Panc1 (cell line): ENCODE measurements around the gene SARS1. TPM values are rescaled to one million over a fixed set of nuclear protein-coding genes. Genes with fewer than 3 reads are reported as not detected.

Source experiments
- ATAC-seq: fragments of 200-7000 bp; cut with Tn5 transposase; 2 replicates; pipeline ENCODE4 v1.9.1; 2020; ENCODE audit warnings: mild to moderate bottlenecking, moderate library complexity
- BruUV-seq: library from RNA; stranded (reverse); fragments of 400-500 nt; replicated peaks from 2 replicates; lab custom pipeline; 2021; lab: Mats Ljungman, UMichigan
- CTCF ChIA-PET: fragments of 300-600 bp; sonication (Branson Sonifier 250); formaldehyde crosslinking; loops from one replicate; lab custom pipeline; 2022; ENCODE audit warnings: antibody characterized with exemption; lab: Charles Lee
- POLR2A ChIA-PET: fragments of 300-600 bp; sonication (Branson Sonifier 250); formaldehyde crosslinking; loops from one replicate; lab custom pipeline; 2022; ENCODE audit warnings: antibody characterized with exemption; lab: Charles Lee
- DNase-seq: peaks from one replicate; pipeline ENCODE4 v3.0.0-alpha.2; 2010; ENCODE audit warnings: low read depth, low spot score
- H3K27ac ChIP-seq: 2 replicates; pipeline ENCODE4 v1.5.1; 2011; ENCODE audit warnings: mild to moderate bottlenecking, low read length, inconsistent platforms
- H3K27me3 ChIP-seq: fragments of 200-500 bp; sonication (Bioruptor generic); 2 replicates; pipeline ENCODE4 v1.6.0; 2014; ENCODE audit warnings: low read length, inconsistent platforms; ENCODE audit not compliant: control insufficient read depth, insufficient read depth
- H3K36me3 ChIP-seq: fragments of 200-500 bp; sonication (Bioruptor generic); 2 replicates; pipeline ENCODE4 v1.5.1; 2014; ENCODE audit warnings: inconsistent platforms, mild to moderate bottlenecking, low read length, moderate library complexity; ENCODE audit not compliant: control insufficient read depth, insufficient read depth
- H3K4me1 ChIP-seq: 2 replicates; pipeline ENCODE4 v1.5.1; 2011; ENCODE audit warnings: inconsistent platforms, mild to moderate bottlenecking, low read length, moderate library complexity; ENCODE audit not compliant: control insufficient read depth, insufficient read depth
- H3K4me3 ChIP-seq, 2 experiments: 2 replicates each; pipeline ENCODE4 v1.5.1; 2011 to 2012; ENCODE audit warnings: low read depth in 2 of 2, low read length in 2 of 2, mild to moderate bottlenecking in 2 of 2, inconsistent platforms in 1 of 2, moderate library complexity in 1 of 2
- H3K9me3 ChIP-seq: fragments of 200-500 bp; sonication (Bioruptor generic); 2 replicates; pipeline ENCODE4 v1.5.1; 2014; ENCODE audit warnings: low read depth, mild to moderate bottlenecking, inconsistent platforms, low read length, moderate library complexity; ENCODE audit not compliant: control insufficient read depth, insufficient read depth
- POLR2AphosphoS5 ChIP-seq: IDR thresholded peaks from 2 replicates; pipeline ENCODE4 v1.6.1; 2012; ENCODE audit warnings: mild to moderate bottlenecking, low read depth, low read length, moderate library complexity
- REST ChIP-seq, 2 experiments: IDR thresholded peaks; 2 replicates each; pipeline ENCODE4 v1.6.1; 2011 to 2012; ENCODE audit warnings: low read depth in 2 of 2, control low read depth in 1 of 2, low read length in 1 of 2, mild to moderate bottlenecking in 1 of 2, moderate library complexity in 1 of 2; ENCODE audit not compliant: insufficient read depth in 1 of 2
- SIN3A ChIP-seq: IDR thresholded peaks from 2 replicates; pipeline ENCODE4 v1.6.1; 2012; ENCODE audit warnings: low read depth, mild to moderate bottlenecking, low read length, moderate library complexity, borderline replicate concordance; ENCODE audit not compliant: insufficient read depth
- TCF7L2 ChIP-seq: IDR thresholded peaks from 2 replicates; pipeline ENCODE4 v1.6.1; 2011; ENCODE audit warnings: mild to moderate bottlenecking, low read depth, low read length, inconsistent platforms
- in situ Hi-C: cut with HindIII; loops from 2 replicates; pipeline ENCODE4 v1.10.0; 2016; ENCODE audit warnings: low sequenced_read_pairs, low pct_unique_long_range_greater_than_20kb
- intact Hi-C: fragments of 100-400 bp; cut with micrococcal nuclease; formaldehyde crosslinking; loops from one replicate; pipeline ENCODE4 v1.10.0; 2022; ENCODE audit not compliant: unreplicated experiment
- total RNA-seq: library from RNA; stranded (reverse); gene quantifications from one replicate; pipeline ENCODE4 v1.2.1, GENCODE V29; 2021; ENCODE audit not compliant: unreplicated experiment
- TF ChIP-seq, protein P1 (sequence below): fragments of 450-650 bp; IDR thresholded peaks from 2 replicates; pipeline ENCODE4 v1.5.1; 2017; ENCODE audit warnings: mild to moderate bottlenecking

Gene SARS1
- total RNA-seq, 1 experiment from 2014 or later: 115 TPM

GRCh38 chr1:109186733-109187086 lies 27.0 kb upstream of the SARS1 start:
- DNase-seq (no peak), ATAC-seq (no peak)
- no TSS peak for BruUV-seq
- no peaks in the 10 kb centered on the region for H3K4me1 ChIP-seq
- intact Hi-C loops (no loop called here), in situ Hi-C loops (no loop called here)
- TF ChIP-seq, protein P1, sequence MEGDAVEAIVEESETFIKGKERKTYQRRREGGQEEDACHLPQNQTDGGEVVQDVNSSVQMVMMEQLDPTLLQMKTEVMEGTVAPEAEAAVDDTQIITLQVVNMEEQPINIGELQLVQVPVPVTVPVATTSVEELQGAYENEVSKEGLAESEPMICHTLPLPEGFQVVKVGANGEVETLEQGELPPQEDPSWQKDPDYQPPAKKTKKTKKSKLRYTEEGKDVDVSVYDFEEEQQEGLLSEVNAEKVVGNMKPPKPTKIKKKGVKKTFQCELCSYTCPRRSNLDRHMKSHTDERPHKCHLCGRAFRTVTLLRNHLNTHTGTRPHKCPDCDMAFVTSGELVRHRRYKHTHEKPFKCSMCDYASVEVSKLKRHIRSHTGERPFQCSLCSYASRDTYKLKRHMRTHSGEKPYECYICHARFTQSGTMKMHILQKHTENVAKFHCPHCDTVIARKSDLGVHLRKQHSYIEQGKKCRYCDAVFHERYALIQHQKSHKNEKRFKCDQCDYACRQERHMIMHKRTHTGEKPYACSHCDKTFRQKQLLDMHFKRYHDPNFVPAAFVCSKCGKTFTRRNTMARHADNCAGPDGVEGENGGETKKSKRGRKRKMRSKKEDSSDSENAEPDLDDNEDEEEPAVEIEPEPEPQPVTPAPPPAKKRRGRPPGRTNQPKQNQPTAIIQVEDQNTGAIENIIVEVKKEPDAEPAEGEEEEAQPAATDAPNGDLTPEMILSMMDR: no peak
- no peak for TF ChIP-seq TCF7L2
- no peaks in the 10 kb centered on the region for H3K27me3 ChIP-seq
- H3K9me3 ChIP-seq: no peaks in the 10 kb centered on the region
- CTCF ChIA-PET: no interaction called here
- POLR2A ChIA-PET: no interaction called here
- H3K4me3 ChIP-seq: no peak overlapping the region
- H3K36me3 ChIP-seq: no peaks in the 10 kb centered on the region
- no peak overlapping the region for H3K27ac ChIP-seq

DNA sequence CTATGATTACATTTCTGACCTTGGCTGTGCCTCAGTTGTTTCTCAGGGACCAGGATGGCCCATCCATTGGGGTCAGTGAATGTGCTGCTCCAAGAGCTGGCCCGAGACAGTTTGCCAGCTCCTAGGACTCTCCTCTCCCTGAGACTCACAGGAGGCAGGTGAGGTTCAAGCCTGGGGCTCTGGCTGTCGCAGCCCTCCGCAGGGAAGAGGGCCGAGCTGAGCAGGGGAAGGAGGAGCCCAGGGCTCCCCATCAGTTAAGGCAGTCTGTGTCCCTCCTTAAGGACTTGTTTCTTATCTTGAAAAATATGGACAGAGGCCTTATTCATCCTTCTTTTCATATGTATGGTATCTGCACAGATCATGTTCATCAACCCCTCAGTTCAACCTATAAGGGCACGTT lies 26.6 kb upstream of the SARS1 start:
- TF ChIP-seq TCF7L2 (no peak), SIN3A (no peak), REST (IDR thresholded peaks at IDR 0.05; ENCODE audit: insufficient read depth in 1 of 2, low read depth in 2 of 2, low read length in 1 of 2) (no peak)
- TF ChIP-seq, protein P1: no peak
- no peaks in the 10 kb centered on the region for H3K36me3 ChIP-seq
- H3K9me3 ChIP-seq: no peaks in the 10 kb centered on the region
- POLR2A ChIA-PET: no interaction called here
- no TSS peak for BruUV-seq
- no peak overlapping the region for H3K27ac ChIP-seq
- no peak overlapping the region for H3K4me3 ChIP-seq
- in situ Hi-C loops (no loop called here), intact Hi-C loops (no loop called here)
- ATAC-seq: no peak
- CTCF ChIA-PET: no interaction called here
- no peaks in the 10 kb centered on the region for H3K27me3 ChIP-seq
- H3K4me1 ChIP-seq: no peaks in the 10 kb centered on the region
- DNase-seq: no peak

DNA sequence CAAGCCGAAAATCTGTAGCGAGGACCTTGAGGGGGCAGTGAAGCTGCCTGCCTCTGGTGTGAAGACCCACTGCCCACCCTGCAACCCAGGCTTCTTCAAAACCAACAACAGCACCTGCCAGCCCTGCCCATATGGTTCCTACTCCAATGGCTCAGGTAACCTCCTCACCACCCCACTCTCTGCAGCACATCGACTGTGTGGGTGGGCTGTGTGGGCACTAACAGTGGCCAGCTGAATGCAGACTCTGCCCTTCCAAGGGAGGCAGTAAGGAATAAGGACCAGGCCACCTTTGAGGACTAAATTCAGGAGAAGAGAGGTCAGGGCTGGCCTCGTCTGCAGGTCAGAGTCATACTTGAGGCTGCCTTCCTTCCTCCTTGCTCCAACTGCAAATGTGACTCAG lies 25.5 kb upstream of the SARS1 start:
- H3K27ac ChIP-seq: no peak overlapping the region
- ChIA-PET CTCF (no interaction called here), POLR2A (no interaction called here)
- DNase-seq (no peak), ATAC-seq (no peak)
- no peak overlapping the region for H3K4me3 ChIP-seq
- no peaks in the 10 kb centered on the region for H3K27me3 ChIP-seq
- no TSS peak for BruUV-seq
- TF ChIP-seq TCF7L2 (no peak), POLR2AphosphoS5 (no peak), REST (IDR thresholded peaks at IDR 0.05; ENCODE audit: insufficient read depth in 1 of 2, low read depth in 2 of 2, low read length in 1 of 2) (no peak), SIN3A (no peak)
- TF ChIP-seq, protein P1: no peak
- H3K36me3 ChIP-seq: no peaks in the 10 kb centered on the region
- in situ Hi-C loops: no loop called here
- intact Hi-C loops: no loop called here
- no peaks in the 10 kb centered on the region for H3K9me3 ChIP-seq
- H3K4me1 ChIP-seq: no peaks in the 10 kb centered on the region
